ENCODE results near the gene SLC10A7. TPM values are rescaled to one million over a fixed set of nuclear protein-coding genes. Genes with fewer than 3 reads are reported as not detected.

SLC10A7 gene
- total RNA-seq, 1 donor from 2014 or later, result 10.5 TPM

DNA sequence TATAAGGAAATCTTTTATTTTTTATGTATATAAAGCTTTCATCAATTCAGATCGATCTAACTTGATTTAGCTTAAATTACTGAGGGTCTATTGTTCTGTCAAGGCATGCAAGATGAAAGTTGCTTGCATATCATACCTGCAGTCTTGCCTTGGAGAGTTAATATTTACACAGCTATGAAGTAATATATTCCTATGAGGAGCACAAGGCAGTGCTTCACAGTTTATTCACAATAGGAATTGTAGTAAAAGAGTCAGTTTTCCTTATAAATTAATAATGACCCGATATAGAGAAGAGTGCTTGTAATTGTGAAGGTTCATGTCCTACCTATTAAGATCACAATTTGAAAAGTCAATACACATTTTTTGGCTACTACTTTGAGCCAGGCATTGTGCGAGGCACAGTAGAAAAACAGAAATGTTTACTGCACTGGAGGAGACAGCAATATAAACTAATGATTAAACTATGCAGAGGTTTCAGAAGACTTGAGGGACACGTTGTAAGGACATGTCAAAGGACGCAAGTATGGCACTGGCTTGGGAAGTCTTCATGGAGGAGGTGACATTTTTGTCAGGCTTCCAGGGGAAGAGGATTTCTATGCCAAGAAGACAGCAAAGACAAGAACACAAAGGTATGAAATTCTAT, 268.6 kb downstream of the SLC10A7 start:
- H3K27me3 Mint-ChIP-seq (ENCODE audit: unreplicated experiment), result no peaks in the 10 kb centered on the region
- H3K27ac Mint-ChIP-seq (ENCODE audit: unreplicated experiment), result no peak overlapping the region
- H3K36me3 Mint-ChIP-seq (ENCODE audit: unreplicated experiment), result no peaks in the 10 kb centered on the region
- no peaks in the 10 kb centered on the region for H3K9me3 Mint-ChIP-seq (ENCODE audit: unreplicated experiment)
- peak; percentile 23 for DNase-seq (ENCODE audit: extremely low spot score, unreplicated experiment)
- H3K4me3 Mint-ChIP-seq (ENCODE audit: unreplicated experiment), result no peak overlapping the region
- TF ChIP-seq, protein P1, sequence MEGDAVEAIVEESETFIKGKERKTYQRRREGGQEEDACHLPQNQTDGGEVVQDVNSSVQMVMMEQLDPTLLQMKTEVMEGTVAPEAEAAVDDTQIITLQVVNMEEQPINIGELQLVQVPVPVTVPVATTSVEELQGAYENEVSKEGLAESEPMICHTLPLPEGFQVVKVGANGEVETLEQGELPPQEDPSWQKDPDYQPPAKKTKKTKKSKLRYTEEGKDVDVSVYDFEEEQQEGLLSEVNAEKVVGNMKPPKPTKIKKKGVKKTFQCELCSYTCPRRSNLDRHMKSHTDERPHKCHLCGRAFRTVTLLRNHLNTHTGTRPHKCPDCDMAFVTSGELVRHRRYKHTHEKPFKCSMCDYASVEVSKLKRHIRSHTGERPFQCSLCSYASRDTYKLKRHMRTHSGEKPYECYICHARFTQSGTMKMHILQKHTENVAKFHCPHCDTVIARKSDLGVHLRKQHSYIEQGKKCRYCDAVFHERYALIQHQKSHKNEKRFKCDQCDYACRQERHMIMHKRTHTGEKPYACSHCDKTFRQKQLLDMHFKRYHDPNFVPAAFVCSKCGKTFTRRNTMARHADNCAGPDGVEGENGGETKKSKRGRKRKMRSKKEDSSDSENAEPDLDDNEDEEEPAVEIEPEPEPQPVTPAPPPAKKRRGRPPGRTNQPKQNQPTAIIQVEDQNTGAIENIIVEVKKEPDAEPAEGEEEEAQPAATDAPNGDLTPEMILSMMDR (IDR thresholded peaks at IDR 0.05), result no peak
- peaks cover 10% of the 10 kb centered on the region for H3K4me1 Mint-ChIP-seq (ENCODE audit: unreplicated experiment)

DNA sequence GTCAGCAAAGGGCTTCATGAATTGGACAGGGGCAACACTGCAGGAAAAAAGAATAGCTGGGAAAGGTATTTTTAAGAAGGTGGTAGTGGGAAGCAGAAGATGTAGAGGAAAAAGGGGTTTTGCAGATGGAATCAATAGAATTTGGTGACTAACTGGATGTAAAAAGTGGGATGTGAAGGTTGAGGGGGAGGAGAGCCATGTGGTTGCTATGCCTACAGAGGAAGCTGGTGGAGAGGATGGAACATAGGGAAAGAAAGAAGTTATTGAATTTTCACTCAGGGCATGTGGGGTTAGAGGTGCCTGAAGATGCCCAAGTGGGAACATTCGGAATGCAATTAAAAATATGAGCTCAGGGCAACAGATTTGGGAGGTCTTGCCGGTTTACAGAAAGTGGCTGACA, 274.4 kb downstream of the SLC10A7 start:
- H3K27ac Mint-ChIP-seq (ENCODE audit: unreplicated experiment), result no peak overlapping the region
- no peak for DNase-seq (ENCODE audit: extremely low spot score, unreplicated experiment)
- TF ChIP-seq, protein P1 (IDR thresholded peaks at IDR 0.05), result no peak

DNA sequence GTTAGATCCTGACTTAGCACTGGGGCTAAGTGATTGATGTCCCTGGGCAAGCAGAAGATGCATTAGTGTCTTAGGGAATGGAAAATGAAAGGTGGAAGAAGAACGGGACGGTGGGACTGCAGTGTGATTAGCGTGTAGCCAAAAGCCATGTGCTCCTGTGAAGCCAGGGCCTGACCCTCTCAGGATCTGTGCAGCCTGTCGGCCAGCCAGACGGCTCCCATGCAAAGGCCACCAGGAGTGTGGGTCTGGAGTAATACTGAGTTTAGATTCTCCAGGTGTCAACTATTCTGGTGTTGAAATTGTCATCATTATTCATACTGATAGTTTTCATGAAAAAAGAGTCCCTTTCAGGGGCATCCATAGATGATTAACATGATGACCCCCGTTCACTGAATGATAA, 275.4 kb downstream of the SLC10A7 start:
- Mint-ChIP-seq H3K4me3 (ENCODE audit: unreplicated experiment) (no peak overlapping the region), H3K9me3 (ENCODE audit: unreplicated experiment) (no peaks in the 10 kb centered on the region), H3K27me3 (ENCODE audit: unreplicated experiment) (no peaks in the 10 kb centered on the region), H3K27ac (ENCODE audit: unreplicated experiment) (no peak overlapping the region), H3K4me1 (ENCODE audit: unreplicated experiment) (peaks cover 12% of the 10 kb centered on the region), H3K36me3 (ENCODE audit: unreplicated experiment) (no peaks in the 10 kb centered on the region)
- TF ChIP-seq, protein P1 (IDR thresholded peaks at IDR 0.05), result no peak
- peak; percentile 54 for DNase-seq (ENCODE audit: extremely low spot score, unreplicated experiment)

More for the DNA sequence above, 274.4 kb downstream of the SLC10A7 start:
- H3K36me3 Mint-ChIP-seq (ENCODE audit: unreplicated experiment), result no peaks in the 10 kb centered on the region
- no peaks in the 10 kb centered on the region for H3K27me3 Mint-ChIP-seq (ENCODE audit: unreplicated experiment)
- no peak overlapping the region for H3K4me3 Mint-ChIP-seq (ENCODE audit: unreplicated experiment)
- H3K4me1 Mint-ChIP-seq (ENCODE audit: unreplicated experiment), result peaks cover 2% of the 10 kb centered on the region
- no peaks in the 10 kb centered on the region for H3K9me3 Mint-ChIP-seq (ENCODE audit: unreplicated experiment)

DNA sequence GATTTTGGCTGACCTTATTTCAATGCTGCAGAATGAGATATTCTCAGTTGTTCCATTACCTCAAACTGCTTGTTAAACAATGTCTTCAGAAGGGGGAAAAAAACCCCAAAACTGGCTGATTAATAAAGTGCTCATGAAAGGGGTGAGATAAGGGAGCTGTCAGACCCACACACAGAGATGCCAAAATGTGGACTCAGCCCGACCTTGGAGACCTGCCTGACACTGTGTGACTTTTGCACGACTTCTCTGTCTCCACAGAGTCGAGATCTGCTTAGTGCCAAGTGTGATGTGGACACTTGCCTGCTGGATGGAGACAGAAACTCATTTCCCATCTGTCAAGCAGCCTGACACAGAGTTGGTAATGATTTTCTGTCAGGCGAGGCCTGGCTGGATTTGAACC, 275.9 kb downstream of the SLC10A7 start:
- peak; percentile 54 for DNase-seq (ENCODE audit: extremely low spot score, unreplicated experiment)
- peaks cover 17% of the 10 kb centered on the region for H3K4me1 Mint-ChIP-seq (ENCODE audit: unreplicated experiment)
- H3K27me3 Mint-ChIP-seq (ENCODE audit: unreplicated experiment), result no peaks in the 10 kb centered on the region
- TF ChIP-seq, protein P1 (IDR thresholded peaks at IDR 0.05), result no peak
- no peak overlapping the region for H3K4me3 Mint-ChIP-seq (ENCODE audit: unreplicated experiment)
- H3K9me3 Mint-ChIP-seq (ENCODE audit: unreplicated experiment), result no peaks in the 10 kb centered on the region
- no peaks in the 10 kb centered on the region for H3K36me3 Mint-ChIP-seq (ENCODE audit: unreplicated experiment)
- no peak overlapping the region for H3K27ac Mint-ChIP-seq (ENCODE audit: unreplicated experiment)

DNA sequence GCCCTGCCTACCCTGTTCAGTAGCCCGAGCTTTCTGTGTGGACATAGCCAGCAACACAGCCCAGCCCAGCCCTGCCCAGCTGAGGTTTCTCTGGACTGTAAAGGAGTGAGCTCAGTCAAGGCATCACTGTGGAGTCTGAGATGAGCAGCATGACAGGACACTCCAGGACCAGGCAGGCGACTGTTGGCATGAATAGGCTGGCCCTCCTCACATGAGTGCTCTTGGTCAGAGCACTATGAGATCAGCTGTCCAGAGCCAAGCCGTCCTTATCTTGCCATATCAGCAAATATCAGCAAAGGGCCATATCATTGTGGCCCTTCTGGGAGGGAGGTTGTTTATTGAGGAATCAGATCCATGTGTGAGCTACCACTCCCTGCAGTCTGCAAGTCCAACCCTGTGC, 276.5 kb downstream of the SLC10A7 start:
- Mint-ChIP-seq H3K4me3 (ENCODE audit: unreplicated experiment) (no peak overlapping the region), H3K27ac (ENCODE audit: unreplicated experiment) (no peak overlapping the region), H3K27me3 (ENCODE audit: unreplicated experiment) (no peaks in the 10 kb centered on the region), H3K4me1 (ENCODE audit: unreplicated experiment) (peaks cover 17% of the 10 kb centered on the region), H3K36me3 (ENCODE audit: unreplicated experiment) (no peaks in the 10 kb centered on the region), H3K9me3 (ENCODE audit: unreplicated experiment) (no peaks in the 10 kb centered on the region)
- TF ChIP-seq, protein P1 (IDR thresholded peaks at IDR 0.05), result no peak
- peak; percentile 57 for DNase-seq (ENCODE audit: extremely low spot score, unreplicated experiment)
